ENCODE measurements around the gene ZMYM5. TPM values are rescaled to one million over a fixed set of nuclear protein-coding genes. Genes with fewer than 3 reads are reported as not detected.

Gene ZMYM5
- total RNA-seq, 1 donor from 2014 or later = 7.5 TPM

DNA sequence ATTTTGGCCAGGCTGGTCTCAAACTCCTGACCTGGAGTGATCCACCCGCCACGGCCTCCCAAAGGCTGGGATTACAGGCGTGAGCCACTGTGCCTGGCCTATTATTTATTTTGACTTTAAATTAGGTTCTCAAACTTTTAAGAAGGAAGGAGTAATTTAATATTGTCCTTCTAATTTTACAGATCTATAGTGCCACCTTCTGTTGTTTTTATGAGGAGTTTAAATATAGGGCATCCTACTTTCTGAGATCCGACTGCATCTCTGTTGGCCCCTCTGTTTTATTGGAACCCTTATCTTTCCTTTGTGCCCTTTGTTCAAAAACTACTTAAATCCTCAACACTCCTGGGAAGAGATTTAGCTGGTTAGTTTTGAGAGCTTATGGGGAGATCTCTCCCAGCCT, 25.4 kb upstream of the ZMYM5 start:
- no peaks in the 10 kb centered on the region for H3K4me1 ChIP-seq

DNA sequence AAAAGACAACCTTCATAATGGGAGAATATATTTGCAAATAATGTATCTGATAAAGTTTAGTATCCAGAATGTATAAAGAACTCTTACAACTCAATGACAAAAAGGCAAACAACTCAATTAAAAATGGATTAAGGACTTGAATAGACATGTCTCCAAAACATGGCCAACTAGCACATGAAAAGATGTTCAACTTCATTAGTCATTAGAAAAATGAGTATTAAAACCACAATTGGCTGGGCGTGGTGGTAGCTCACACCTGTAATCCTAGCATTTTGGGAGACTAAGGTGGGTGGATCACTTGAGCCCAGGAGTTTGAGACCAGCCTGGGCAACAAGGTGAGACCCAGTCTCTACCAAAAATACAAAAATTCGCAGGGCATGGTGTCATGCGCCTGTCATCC, 18.8 kb upstream of the ZMYM5 start:
- H3K4me3 ChIP-seq = no peak overlapping the region
- DNase-seq = no peak
- H3K36me3 ChIP-seq = no peaks in the 10 kb centered on the region
- no peak overlapping the region for H3K27ac ChIP-seq (replicated peaks)
- intact Hi-C loops (cut with micrococcal nuclease) = no loop called here
- TF ChIP-seq, protein P1, sequence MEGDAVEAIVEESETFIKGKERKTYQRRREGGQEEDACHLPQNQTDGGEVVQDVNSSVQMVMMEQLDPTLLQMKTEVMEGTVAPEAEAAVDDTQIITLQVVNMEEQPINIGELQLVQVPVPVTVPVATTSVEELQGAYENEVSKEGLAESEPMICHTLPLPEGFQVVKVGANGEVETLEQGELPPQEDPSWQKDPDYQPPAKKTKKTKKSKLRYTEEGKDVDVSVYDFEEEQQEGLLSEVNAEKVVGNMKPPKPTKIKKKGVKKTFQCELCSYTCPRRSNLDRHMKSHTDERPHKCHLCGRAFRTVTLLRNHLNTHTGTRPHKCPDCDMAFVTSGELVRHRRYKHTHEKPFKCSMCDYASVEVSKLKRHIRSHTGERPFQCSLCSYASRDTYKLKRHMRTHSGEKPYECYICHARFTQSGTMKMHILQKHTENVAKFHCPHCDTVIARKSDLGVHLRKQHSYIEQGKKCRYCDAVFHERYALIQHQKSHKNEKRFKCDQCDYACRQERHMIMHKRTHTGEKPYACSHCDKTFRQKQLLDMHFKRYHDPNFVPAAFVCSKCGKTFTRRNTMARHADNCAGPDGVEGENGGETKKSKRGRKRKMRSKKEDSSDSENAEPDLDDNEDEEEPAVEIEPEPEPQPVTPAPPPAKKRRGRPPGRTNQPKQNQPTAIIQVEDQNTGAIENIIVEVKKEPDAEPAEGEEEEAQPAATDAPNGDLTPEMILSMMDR (IDR thresholded peaks at IDR 0.05; ENCODE audit: borderline replicate concordance) = no peak
- H3K4me1 ChIP-seq = no peaks in the 10 kb centered on the region
- H3K9me3 ChIP-seq (replicated peaks) = no peaks in the 10 kb centered on the region
- no peaks in the 10 kb centered on the region for H3K27me3 ChIP-seq (ENCODE audit: low read depth)

More for the DNA sequence above, 25.4 kb upstream of the ZMYM5 start:
- DNase-seq = no peak
- no peak overlapping the region for H3K27ac ChIP-seq (replicated peaks)
- TF ChIP-seq, protein P1 (IDR thresholded peaks at IDR 0.05; ENCODE audit: borderline replicate concordance) = peak; percentile 47
- H3K4me3 ChIP-seq = no peak overlapping the region
- no peaks in the 10 kb centered on the region for H3K9me3 ChIP-seq (replicated peaks)
- intact Hi-C loops (cut with micrococcal nuclease) = no loop called here
- no peaks in the 10 kb centered on the region for H3K36me3 ChIP-seq
- H3K27me3 ChIP-seq (ENCODE audit: low read depth) = no peaks in the 10 kb centered on the region

DNA sequence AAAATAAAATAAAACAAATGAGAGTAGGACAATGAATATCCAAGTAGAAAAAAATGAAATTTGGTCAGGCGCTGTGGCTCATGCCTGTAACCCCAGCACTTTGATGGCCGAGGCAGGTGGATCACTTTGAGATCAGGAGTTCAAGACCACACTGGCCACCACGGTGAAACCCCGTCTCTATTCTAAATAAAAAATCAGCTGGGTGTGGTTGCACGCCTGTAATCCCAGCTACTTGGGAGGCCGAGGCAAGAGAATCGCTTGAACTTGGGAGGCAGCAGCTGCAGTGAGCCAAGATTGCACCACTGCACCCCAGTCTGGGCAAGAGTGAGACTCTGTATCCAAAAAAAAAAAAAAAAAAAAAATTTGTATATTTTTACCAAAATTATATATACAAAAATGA, 18.2 kb upstream of the ZMYM5 start:
- Histone ChIP-seq H3K4me1 (no peaks in the 10 kb centered on the region), H3K27ac (replicated peaks) (no peak overlapping the region), H3K4me3 (no peak overlapping the region), H3K27me3 (ENCODE audit: low read depth) (no peaks in the 10 kb centered on the region), H3K9me3 (replicated peaks) (no peaks in the 10 kb centered on the region), H3K36me3 (no peaks in the 10 kb centered on the region)
- no peak for DNase-seq
- intact Hi-C loops (cut with micrococcal nuclease) = no loop called here
- TF ChIP-seq, protein P1 (IDR thresholded peaks at IDR 0.05; ENCODE audit: borderline replicate concordance) = no peak

DNA sequence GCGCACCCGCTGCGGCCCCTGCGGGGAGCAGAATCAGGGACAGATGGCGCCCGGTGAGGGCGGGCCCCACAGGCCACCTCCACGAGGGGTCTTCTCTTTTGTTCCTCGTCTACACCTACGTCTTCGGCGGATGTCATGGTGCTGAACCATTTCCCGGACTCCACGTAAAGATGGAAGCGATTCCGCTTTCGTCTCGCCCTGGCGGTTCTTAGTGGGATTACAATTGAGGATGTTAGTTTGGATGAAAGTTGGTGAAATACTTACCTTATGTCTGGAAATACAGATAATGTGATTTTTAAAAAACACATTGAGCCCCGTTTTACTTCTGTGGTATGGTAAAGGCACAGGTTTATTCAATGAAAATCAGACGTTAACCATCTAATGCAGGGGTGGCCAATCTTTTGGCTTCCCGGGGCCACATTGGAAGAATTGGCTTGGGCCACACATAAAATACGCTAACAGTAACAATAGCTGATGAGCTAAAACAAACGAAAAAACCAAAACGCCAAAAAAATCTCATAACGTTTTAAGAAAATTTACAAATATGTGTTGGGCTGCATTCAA, 1.4 kb upstream of the ZMYM5 start:
- H3K27ac ChIP-seq (replicated peaks) = peak overlapping the region; percentile 98
- TF ChIP-seq, protein P1 (IDR thresholded peaks at IDR 0.05; ENCODE audit: borderline replicate concordance) = peak; percentile 76
- no peaks in the 10 kb centered on the region for H3K9me3 ChIP-seq (replicated peaks)
- peaks cover 44% of the 10 kb centered on the region for H3K4me1 ChIP-seq
- H3K36me3 ChIP-seq = no peaks in the 10 kb centered on the region
- H3K27me3 ChIP-seq (ENCODE audit: low read depth) = no peaks in the 10 kb centered on the region
- peak; percentile 45 for DNase-seq
- intact Hi-C loops (cut with micrococcal nuclease) = loop anchor here (10.0 kb wide), 1 partner anchor 100 kb away; no protein-coding TSS in a partner anchor
- peak overlapping the region; percentile 85 for H3K4me3 ChIP-seq

DNA sequence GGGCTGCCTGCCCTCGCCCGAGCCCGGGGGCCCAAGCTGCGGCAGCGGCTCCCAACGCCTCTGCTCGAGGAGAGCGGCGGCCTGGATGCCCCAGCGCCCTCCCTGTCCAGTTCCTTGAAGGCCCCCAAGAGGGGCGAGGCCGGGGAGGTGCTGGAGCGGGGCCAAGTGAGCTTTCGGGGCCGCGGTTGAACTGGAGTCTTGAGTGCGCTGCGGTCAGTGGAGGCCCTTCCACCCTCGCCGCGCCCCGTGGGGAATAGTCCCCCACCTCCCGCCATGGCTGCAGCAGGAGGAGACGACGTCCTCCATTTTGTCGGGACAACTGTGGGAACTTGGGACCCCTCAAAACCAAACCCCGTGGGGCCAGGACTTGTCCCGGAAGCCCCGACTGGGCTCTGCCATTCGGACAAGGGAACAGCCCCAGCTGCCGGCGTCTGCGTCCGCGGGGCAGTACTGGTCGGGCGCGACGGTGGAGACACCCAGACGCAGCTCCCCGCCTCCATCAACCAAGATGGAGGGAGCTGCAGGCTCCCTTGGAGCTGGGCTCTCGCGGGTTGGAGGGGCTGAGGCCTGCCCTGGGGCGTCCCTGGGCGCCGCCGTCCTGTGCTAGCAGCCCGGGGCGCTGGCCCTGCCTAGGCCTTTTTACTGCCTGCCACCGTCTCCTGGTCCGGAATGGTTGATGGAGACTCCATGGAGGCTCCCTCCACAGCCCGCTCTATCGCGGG, 736 bp upstream of the ZMYM5 start:
- intact Hi-C loops (cut with micrococcal nuclease) = loop anchor here (10.0 kb wide), 1 partner anchor 101 kb away; no protein-coding TSS in a partner anchor
- Histone ChIP-seq H3K9me3 (replicated peaks) (no peaks in the 10 kb centered on the region), H3K36me3 (no peaks in the 10 kb centered on the region), H3K4me3 (peak overlapping the region; percentile 85), H3K4me1 (peaks cover 44% of the 10 kb centered on the region), H3K27ac (replicated peaks) (peak overlapping the region; percentile 98), H3K27me3 (ENCODE audit: low read depth) (no peaks in the 10 kb centered on the region)
- peak; percentile 77 for DNase-seq
- TF ChIP-seq, protein P1 (IDR thresholded peaks at IDR 0.05; ENCODE audit: borderline replicate concordance) = no peak

Measured in left ventricle myocardium inferior (tissue), 1 donor.